ENCODE results near the gene FAM193B.

- TF ChIP-seq BRCA1 (CRISPR knock-in tag; IDR thresholded peaks at IDR 0.05): no peak
- TF ChIP-seq TFAP4 (IDR thresholded peaks at IDR 0.05; ENCODE audit: borderline replicate concordance, low read depth): no peak
- TF ChIP-seq POLR2A (IDR thresholded peaks at IDR 0.05; ENCODE audit: insufficient read depth in 1 of 2, low read depth in 2 of 2, low read length in 2 of 2): no peak
- TF ChIP-seq SETDB1 (CRISPR knock-in tag; IDR thresholded peaks at IDR 0.05; ENCODE audit: borderline replicate concordance): no peak
These were observed 46.7 kb downstream of the FAM193B start for GRCh38 chr5:177507596-177508220.
